IMR-90 (cell line): ENCODE measurements around the gene ZP3.

ENCODE experiments used
- ELK1 ChIP-seq: fragments of 150-350 bp; IDR thresholded peaks from 2 replicates; pipeline ENCODE4 v1.6.1; 2016; ENCODE audit warnings: low read depth, mild to moderate bottlenecking, low read length, moderate library complexity, borderline replicate concordance
- POLR2A ChIP-seq: IDR thresholded peaks from 2 replicates; pipeline ENCODE4 v1.6.1; 2012; ENCODE audit warnings: mild to moderate bottlenecking, low read depth, low read length
- RCOR1 ChIP-seq: IDR thresholded peaks from 2 replicates; pipeline ENCODE4 v1.6.1; 2012; ENCODE audit warnings: mild to moderate bottlenecking, low read length, improper control_type of control experiment; ENCODE audit not compliant: insufficient replicate concordance
- RFX5 ChIP-seq: IDR thresholded peaks from 2 replicates; pipeline ENCODE4 v1.8.0; 2012; ENCODE audit warnings: low read depth, mild to moderate bottlenecking, low read length, moderate library complexity
- SMC3 ChIP-seq: fragments of 150-350 bp; IDR thresholded peaks from 2 replicates; pipeline ENCODE4 v1.6.1; 2016; ENCODE audit warnings: low read depth, mild to moderate bottlenecking, antibody characterized with exemption, low read length, moderate library complexity
- USF2 ChIP-seq: fragments of 150-350 bp; IDR thresholded peaks from 2 replicates; pipeline ENCODE4 v1.6.1; 2017; ENCODE audit warnings: mild to moderate bottlenecking, antibody characterized with exemption, low read length, low read depth
- TF ChIP-seq, protein P1 (sequence below): conservative IDR thresholded peaks from 2 replicates; pipeline ENCODE4 v1.5.1; 2012; ENCODE audit warnings: mild to moderate bottlenecking, low read depth, low read length, improper control_type of control experiment

DNA sequence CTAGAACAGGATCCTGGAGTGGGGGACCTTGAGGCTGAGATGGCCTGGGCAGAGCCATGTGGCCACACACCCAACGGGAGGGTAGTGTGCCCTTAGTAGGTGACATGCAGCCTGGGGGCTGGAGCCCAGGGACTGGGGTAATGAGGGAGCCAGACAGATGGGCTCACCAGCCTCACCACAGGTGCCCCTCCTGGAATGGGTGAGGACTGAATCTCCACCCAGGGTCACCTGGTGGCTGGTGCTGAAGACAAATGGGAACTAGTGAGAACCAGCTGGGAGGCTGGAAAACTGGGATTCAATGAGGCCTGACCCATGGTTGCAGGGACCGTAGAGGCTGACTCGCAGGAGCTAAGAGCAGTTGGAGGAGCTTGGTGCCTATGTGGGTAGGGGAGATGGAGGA, 6.1 kb downstream of the ZP3 start:
- TF ChIP-seq POLR2A (no peak), RCOR1 (no peak), ELK1 (no peak), SMC3 (no peak), RFX5 (no peak), USF2 (no peak)
- TF ChIP-seq, protein P1, sequence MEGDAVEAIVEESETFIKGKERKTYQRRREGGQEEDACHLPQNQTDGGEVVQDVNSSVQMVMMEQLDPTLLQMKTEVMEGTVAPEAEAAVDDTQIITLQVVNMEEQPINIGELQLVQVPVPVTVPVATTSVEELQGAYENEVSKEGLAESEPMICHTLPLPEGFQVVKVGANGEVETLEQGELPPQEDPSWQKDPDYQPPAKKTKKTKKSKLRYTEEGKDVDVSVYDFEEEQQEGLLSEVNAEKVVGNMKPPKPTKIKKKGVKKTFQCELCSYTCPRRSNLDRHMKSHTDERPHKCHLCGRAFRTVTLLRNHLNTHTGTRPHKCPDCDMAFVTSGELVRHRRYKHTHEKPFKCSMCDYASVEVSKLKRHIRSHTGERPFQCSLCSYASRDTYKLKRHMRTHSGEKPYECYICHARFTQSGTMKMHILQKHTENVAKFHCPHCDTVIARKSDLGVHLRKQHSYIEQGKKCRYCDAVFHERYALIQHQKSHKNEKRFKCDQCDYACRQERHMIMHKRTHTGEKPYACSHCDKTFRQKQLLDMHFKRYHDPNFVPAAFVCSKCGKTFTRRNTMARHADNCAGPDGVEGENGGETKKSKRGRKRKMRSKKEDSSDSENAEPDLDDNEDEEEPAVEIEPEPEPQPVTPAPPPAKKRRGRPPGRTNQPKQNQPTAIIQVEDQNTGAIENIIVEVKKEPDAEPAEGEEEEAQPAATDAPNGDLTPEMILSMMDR: no peak
